Right ventricle myocardium superior (tissue), 1 donor: ENCODE data around the gene KAT6B. TPM values are rescaled to one million over a fixed set of nuclear protein-coding genes. Genes with fewer than 3 reads are reported as not detected.

ENCODE experiments used
- ATAC-seq: fragments of 200-7000 bp; cut with Tn5 transposase; one replicate; pipeline ENCODE4 v1.9.1; 2020; ENCODE audit warnings: mild to moderate bottlenecking; ENCODE audit not compliant: poor library complexity
- DNase-seq: peaks from one replicate; pipeline ENCODE4 v3.0.0-alpha.2; 2020
- intact Hi-C: fragments of 100-400 bp; cut with DNase I; formaldehyde crosslinking; loops from one replicate; pipeline ENCODE4 v1.11.2; 2022
- total RNA-seq: library from RNA; stranded (reverse); fragmentation: NEBNext Ultra II Directional; extraction: Animal tissue kit (Norgen Biotek cat#: 25700); gene quantifications from one replicate; pipeline ENCODE4 v1.2.1, GENCODE V29; 2021
- donor health status: DM: no; HTN: yes; CAD: no; lungs with severe emphysema.

KAT6B gene
- total RNA-seq, 1 donor from 2014 or later = 36.2 TPM

GRCh38 chr10:74926791-74927585 lies 100.6 kb downstream of the KAT6B start:
- ATAC-seq (no peak), DNase-seq (no peak)
- intact Hi-C loops = no loop called here

GRCh38 chr10:74927701-74928100 lies 101.3 kb downstream of the KAT6B start:
- intact Hi-C loops = no loop called here
- ATAC-seq = no peak
- no peak for DNase-seq

- intact Hi-C loops = no loop called here
- ATAC-seq (no peak), DNase-seq (no peak)
Observed at GRCh38 chr10:74928742-74929191, 102.4 kb downstream of the KAT6B start.

- intact Hi-C loops = no loop called here
- ATAC-seq (no peak), DNase-seq (no peak)
Observed at GRCh38 chr10:74929197-74929596, 102.8 kb downstream of the KAT6B start.

- ATAC-seq (no peak), DNase-seq (no peak)
- intact Hi-C loops = no loop called here
Observed at GRCh38 chr10:74930965-74931364, 104.6 kb downstream of the KAT6B start.

- peak; percentile 87 for DNase-seq
- intact Hi-C loops = no loop called here
- ATAC-seq = peak; percentile 82
Observed at GRCh38 chr10:74932648-74933047, 106.2 kb downstream of the KAT6B start.

GRCh38 chr10:74934100-74934812 lies 107.9 kb downstream of the KAT6B start:
- no peak for DNase-seq
- intact Hi-C loops = no loop called here
- no peak for ATAC-seq

GRCh38 chr10:74936577-74937265 lies 110.3 kb downstream of the KAT6B start:
- ATAC-seq (no peak), DNase-seq (no peak)
- intact Hi-C loops = no loop called here

- intact Hi-C loops = no loop called here
- DNase-seq = no peak
- no peak for ATAC-seq
Observed at GRCh38 chr10:74937266-74937856, 111.0 kb downstream of the KAT6B start.

GRCh38 chr10:74944205-74944604 lies 117.8 kb downstream of the KAT6B start:
- DNase-seq = no peak
- no peak for ATAC-seq
- intact Hi-C loops = no loop called here

- intact Hi-C loops = no loop called here
- DNase-seq (no peak), ATAC-seq (no peak)
Observed at GRCh38 chr10:74947781-74948401, 121.5 kb downstream of the KAT6B start.

- no peak for ATAC-seq
- intact Hi-C loops = no loop called here
- no peak for DNase-seq
Observed at GRCh38 chr10:74949034-74949832, 122.8 kb downstream of the KAT6B start.

GRCh38 chr10:74949843-74950765 lies 123.7 kb downstream of the KAT6B start:
- DNase-seq (no peak), ATAC-seq (no peak)
- intact Hi-C loops = no loop called here

- intact Hi-C loops = no loop called here
- DNase-seq = no peak
- no peak for ATAC-seq
Observed at GRCh38 chr10:74953214-74953613, 126.8 kb downstream of the KAT6B start.

- intact Hi-C loops = no loop called here
- ATAC-seq = no peak
Observed at GRCh38 chr10:74955796-74956195, 129.4 kb downstream of the KAT6B start.

GRCh38 chr10:74956555-74957111 lies 130.2 kb downstream of the KAT6B start:
- DNase-seq (no peak), ATAC-seq (no peak)
- intact Hi-C loops = no loop called here

More at GRCh38 chr10:74955796-74956195, 129.4 kb downstream of the KAT6B start:
- DNase-seq = no peak
